Testis (tissue), 2 donors: Measurements from ENCODE around the gene PRKAR2B.

Source experiments
- CTCF ChIP-seq, 3 experiments: fragments of 450-650 bp in 2 of 3; fragments of 200-600 bp in 1 of 3; sonication (generic) in 1 of 3; IDR thresholded peaks; one replicate each; pipeline ENCODE4 v1.5.1; 2016 to 2019; ENCODE audit warnings: antibody characterized with exemption in 3 of 3, mild to moderate bottlenecking in 2 of 3, moderate library complexity in 1 of 3
- POLR2A ChIP-seq: fragments of 450-650 bp; IDR thresholded peaks from one replicate; pipeline ENCODE4 v1.6.1; 2017; ENCODE audit warnings: antibody characterized with exemption, mild to moderate bottlenecking, moderate library complexity

- TF ChIP-seq CTCF (IDR thresholded peaks at IDR 0.05) (no peak), POLR2A (no peak)
These were observed 23.7 kb downstream of the PRKAR2B start for GRCh38 chr7:107068156-107068555.
